ENCODE data around the gene ALDH7A1.
A peak's percentile ranks its signal among the peaks of the same experiment; 100 is the strongest.
"Not testable (repeated sequence)": the region's sequence is repeated elsewhere in the genome, so short reads cannot be mapped to it uniquely, and the experiment has no call there.

The ALDH7A1 gene

DNA sequence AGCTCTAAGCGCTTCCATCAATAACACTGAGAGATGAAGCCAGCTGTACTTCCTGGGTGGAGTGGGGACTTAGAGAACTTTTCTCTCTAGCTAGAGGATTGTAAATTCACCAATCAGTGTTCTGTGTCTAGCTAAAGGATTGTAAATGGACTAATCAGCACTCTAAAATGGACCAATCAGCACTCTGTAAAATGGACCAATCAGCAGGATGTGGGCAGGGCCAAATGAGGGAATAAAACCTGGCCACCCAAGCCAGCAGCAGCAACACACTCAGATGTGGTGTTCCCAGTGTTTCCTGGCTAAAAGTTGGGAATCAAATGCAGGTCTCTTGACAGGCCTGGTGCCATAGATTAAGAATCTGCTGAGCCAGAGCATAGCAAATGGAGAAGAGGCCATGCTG is 60.5 kb downstream of the ALDH7A1 start:
- DNase-seq (ENCODE audit: low spot score), result no peak

DNA sequence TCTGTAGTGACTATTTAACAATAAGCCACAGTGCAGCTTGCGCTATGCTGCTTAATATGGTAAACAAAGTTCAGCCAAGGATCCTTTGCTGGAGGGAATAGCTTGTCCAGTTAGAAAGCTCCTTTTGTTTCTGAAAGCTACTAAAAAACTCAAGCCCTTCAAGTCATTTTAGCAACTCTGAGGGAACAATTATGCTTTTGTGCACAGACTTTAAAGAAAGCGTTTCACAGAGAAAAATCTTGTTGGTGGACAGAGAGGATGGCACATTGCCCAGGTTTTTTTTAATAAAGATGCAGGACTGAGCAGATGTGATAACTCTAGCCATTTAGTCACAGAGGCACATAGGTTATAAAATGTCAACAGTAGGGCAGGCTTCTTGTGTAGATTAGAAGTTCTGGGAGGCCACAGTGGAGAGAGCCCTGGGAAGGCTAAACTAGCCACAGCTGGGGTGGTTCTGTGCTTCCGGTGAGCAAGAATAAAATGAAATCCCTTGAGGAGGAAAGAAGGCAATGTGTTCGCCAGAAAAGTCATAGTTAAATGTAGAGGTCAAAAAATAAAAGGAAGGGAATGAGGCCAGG is 63.4 kb downstream of the ALDH7A1 start:
- DNase-seq (ENCODE audit: low spot score), result no peak

DNA sequence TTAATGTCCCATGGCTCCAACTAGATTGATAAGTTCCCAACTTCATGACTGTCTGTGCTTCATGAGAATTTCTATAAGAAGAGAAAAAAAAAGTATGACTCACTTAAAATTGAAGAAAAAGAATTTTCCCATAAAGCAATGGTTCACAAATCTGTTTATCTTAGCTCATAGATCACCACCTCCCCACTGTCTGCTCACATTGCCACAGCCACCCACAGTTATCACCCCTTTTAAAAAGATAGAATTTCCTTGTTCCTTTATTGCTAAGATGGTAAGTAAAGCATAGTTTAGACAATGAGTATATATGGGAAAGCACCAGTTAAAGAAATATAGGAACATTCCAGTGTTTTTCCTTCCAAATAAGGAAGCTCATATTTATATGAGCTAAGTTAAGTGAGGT is 67.1 kb downstream of the ALDH7A1 start:
- DNase-seq (ENCODE audit: low spot score), result no peak

DNA sequence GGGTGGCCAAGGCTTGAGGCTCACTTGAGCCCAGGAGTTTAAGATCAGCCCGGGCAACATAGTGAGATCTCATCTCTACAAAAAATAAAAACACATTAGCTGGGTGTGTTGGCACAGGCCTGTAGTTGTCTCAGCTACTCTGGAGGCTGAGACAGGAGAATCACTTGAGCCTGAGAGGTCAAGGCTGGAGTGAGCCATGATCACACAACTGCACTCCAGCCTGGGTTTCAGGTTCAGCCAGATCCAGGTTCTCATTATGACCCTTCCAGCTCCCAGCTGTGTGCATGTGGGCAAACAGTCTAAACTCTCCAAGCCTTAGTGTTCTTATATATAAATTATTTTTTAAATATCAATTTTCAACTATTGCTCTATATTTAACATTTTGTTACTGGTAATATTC is 67.9 kb downstream of the ALDH7A1 start:
- DNase-seq (ENCODE audit: low spot score), result no peak

DNA sequence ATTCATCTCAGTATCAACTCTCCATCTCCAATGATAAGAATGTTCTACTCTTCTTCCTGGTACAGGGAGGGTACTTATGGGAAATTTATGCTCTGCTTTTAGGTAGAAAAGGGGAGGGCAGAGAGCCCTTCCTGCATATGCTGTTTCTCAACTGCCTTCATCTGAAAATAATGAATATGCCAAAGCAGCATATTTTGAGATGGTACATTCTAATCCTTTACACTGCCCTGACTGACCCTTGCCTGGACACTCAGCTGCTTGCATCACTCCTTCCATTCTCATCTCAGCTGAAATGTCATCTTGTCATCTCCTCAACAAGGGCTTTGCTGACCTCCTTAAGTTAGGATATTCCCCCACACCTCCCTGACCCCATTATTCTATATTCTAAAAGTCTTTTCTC is 68.5 kb downstream of the ALDH7A1 start:
- DNase-seq (ENCODE audit: low spot score), result no peak

DNA sequence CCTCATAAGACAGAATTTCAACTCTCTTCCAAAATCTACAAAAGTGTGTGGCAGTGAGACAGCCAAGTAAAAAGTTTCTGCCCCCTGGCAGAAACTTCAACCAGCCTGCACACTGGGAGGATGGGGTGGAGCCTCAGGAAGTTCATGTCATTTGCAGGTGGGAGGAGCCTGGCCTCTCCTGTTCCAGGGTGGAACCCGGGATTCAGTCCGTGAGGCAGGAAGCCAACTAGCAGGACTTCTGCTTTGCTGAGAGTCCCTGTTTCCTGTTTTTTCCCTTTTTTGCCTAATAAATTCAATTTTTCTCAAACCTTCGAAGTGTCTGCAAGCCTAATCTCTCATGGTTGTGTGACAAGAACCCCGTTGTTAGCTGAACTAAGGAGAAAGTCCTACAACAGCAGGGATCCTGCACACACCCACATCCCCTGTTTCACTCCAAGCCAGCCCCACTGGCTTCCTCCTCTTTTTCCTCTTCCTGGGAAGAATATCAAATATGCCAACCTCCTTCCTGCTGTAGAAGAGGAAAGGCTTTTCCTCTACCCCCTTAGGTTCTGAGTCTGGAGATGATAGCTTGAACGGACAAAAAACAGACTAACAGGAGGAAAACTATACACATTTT is 69.3 kb downstream of the ALDH7A1 start:
- DNase-seq (ENCODE audit: low spot score), result no peak

DNA sequence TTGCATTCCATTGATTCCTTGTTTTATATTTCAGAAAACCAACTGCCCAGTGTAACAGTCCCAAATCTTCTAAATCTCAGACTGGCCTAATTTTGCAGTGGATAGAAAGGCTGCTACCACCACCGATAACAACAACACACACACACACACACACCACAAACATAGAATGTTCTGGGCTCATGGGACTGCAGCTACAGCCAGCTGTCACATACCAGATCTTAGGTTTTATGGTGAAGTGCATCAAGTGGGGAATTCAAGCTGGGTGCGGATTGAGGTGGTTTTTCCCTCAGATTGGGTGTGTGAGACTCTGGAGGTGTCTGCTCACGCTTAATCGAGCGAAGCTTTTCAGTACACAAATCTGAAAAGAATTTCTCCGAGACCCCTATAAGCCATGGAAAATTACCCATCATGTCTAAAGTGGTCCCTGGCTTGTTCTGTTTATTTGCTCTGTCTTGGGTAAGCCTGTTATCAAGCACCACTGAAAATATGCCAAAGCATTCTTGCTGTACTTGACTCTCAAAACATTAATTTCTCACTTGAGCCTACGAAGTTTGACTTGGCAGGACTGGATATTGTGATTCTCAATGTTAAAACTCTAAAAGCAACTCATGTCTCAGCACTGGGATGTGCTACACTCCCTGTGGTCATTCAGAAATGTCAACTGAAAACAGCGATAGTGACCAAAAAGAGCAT is 71.1 kb downstream of the ALDH7A1 start:
- DNase-seq (ENCODE audit: low spot score), result no peak

DNA sequence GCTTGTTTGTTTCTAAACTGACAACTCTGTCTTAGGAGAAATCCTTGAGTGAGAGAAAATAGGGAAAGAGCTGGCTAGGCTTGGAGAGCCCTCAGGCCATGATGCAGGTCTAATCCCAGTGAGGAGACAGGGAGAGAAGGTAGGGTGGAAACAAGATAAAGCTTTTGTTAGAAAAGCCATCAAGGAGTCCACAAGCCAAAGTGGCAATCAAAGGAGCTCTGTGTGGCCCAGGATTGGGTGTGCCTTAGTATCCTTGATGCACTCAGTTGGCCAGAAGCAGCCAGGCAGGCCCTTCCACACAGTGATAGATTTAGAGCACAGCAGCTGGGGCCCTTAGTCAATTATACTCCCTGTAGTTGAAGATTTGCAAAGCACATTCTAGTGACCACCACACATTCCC is 73.9 kb downstream of the ALDH7A1 start:
- no peak for DNase-seq (ENCODE audit: low spot score)

DNA sequence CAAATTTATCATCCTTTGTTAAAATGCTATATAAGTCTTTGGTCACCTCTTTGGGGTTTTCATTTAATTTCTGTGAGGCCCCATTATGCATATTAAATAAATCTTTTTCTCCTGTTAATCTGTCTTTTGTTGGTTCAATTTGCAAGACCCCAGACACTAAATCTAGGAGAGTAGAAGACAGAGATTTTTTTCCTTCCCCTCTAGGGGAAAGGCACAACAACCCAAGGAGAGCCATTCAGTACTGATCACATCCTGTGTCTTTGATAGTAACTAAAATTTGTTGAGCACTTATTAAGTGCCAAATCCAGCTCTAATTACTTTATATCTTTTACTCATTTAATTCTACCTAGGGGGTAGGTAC is 74.4 kb downstream of the ALDH7A1 start:
- no peak for DNase-seq (ENCODE audit: low spot score)

DNA sequence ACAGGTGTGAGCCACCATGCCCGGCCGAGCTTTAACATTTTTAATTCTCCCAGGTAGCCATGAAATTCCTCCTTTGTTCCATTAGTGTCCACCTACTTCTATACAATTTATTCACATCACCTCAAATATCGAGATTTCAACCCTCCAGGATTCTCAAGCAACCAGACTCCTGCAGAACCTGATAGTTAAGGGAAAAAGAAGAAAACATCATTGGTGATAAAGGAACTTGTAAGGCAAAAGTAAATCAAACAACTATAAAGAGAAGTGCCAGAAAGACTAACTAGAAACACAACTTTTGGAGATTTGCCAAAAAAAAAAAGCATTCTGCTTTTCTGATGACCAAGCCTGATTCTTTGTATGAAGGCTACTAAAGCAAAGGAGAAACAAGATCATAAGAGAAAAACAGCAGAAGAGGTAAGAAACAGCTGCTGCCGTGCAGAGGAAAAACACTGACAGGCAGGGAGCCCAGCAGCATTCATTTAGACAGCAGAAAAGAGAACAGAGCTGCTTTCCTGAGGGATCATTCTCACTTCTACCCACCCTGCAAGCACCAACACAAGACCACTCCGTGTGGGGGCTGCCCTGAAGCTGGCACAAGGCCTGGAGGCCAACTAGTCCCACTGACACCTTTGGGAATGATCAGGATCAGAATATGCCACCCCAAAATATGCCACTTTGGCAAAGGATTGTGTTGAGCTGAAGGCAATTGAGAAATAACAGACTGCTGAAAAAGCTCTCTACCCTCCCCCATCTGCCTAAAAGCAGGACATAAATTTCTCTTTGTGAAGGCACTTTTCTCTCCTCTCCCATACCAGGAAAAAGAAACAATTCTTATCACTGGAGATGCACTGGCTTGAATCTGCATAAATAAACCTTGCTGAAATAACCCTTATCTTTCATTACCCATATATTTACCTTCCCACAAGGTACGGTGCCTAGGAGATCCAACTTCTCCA is 75.1 kb downstream of the ALDH7A1 start:
- DNase-seq (ENCODE audit: low spot score), result no peak

DNA sequence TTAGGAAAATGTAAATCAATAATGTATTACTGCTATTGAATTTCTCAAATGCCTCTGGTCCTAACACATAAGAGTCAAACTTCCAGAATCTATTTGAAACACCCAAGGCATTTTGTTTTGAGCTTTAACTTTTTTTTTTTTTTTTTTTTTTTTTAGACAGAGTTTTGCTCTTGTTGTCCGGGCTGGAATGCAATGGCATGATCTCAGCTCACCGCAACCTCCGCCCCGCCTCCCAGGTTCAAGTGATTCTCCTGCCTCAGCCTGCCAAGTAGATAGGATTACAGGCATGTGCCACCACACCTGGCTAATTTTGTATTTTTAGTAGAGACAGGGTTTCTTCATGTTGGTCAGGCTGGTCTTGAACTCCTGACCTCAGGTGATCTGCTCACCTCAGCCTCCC is 75.8 kb downstream of the ALDH7A1 start:
- not testable (repeated sequence) for DNase-seq (ENCODE audit: low spot score)

DNA sequence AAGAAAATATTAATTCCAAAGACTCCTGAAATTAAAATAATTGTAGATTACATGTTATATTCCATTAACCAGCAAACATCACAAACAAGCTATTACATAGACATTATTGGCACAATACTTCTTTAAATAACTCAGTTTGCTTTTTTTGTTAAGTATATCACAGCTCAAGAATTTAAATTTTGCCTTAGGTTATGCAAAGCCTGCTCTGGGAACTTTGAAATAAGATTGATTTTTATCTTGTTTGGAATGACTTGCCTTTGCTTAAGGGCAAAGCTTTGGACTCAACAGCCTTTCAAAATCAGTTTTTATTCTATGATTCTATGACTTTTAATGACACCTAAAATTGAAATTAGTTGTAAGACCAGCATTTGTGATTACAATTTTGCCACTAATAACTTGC is 78.2 kb downstream of the ALDH7A1 start:
- no peak for DNase-seq (ENCODE audit: low spot score)

DNA sequence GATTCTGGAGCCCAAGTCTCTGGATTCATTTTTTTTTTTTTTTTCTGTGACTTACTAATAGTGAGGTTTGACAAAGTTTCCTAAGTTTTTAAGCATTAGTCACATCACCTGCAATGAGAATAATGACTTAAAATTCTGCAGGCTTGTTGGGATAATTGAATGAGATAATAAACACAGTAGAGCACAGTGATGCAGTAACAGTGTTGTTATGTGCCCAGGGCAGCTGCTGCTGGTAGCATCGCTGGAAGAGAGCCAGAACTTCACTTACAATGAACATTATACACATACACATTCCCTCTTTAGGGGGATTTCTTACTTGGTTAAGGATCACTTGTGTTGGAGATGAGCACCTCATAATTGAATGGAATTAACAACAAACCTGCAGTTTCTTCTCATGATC is 78.9 kb downstream of the ALDH7A1 start:
- no peak for DNase-seq (ENCODE audit: low spot score)

DNA sequence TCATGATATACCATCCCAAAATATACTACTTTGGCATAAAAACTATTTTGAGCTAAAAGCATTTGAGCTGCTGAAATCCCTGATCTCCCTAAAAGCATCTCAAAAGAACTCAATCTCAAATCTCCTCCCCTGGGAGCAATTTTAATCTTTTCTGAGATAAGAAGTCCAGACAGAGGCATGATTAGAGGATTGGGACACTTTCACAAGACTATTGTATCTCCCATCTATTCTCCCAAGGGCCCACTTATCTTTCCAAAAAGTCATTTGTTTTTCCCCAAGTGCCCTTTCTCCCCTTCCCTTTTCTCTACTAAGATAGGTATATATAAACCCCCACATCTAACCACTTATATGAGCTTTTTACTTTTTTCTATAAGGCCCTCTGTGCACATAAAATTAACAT is 79.7 kb downstream of the ALDH7A1 start:
- DNase-seq (ENCODE audit: low spot score), result no peak

DNA sequence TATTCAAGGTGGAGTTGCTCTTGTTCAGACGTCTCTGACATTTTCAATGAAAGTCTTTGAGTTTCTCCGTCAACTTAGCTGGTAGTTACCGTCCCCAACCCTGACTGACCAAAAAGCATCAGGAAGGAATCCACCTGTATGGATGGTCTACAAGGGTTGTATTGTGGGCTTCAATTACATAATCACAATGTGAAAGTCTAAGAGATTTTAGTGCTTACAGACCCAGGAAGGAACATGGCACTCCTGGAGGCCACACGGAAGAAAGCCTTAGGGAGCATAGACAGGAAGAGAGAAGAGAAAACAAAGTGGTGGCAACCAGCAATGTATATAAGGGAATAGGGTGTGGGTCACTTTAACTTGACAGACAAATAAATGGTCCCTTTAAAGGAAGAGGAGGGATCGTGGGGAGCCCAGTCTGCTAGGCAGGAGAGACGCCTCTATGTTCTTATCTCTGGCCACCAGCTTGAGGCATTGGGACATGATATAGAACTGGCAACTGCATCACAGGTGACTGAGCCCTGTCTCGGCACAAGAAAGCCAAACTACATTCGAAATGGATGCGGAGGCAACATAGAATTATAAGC is 80.4 kb downstream of the ALDH7A1 start:
- no peak for DNase-seq (ENCODE audit: low spot score)

DNA sequence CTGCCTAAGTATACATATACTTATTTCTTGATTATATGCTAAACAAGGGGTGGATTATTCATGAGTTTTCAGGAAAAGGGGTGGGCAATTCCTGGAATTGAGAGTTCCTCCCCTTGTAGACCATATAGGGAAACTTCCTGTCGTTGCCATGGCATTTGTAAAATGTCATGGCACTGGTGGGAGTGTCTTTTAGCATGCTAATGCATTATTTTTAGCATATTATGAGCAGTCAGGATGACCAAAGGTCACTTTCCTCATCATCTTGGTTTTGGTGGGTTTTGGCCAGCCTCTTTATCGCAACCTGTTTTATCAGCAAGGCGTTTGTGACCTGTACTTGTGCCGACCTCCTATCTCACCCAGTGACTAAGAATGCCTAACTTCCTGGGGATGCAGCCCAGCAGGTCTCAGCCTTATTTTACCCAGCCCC is 80.9 kb downstream of the ALDH7A1 start:
- DNase-seq (ENCODE audit: low spot score), result no peak

DNA sequence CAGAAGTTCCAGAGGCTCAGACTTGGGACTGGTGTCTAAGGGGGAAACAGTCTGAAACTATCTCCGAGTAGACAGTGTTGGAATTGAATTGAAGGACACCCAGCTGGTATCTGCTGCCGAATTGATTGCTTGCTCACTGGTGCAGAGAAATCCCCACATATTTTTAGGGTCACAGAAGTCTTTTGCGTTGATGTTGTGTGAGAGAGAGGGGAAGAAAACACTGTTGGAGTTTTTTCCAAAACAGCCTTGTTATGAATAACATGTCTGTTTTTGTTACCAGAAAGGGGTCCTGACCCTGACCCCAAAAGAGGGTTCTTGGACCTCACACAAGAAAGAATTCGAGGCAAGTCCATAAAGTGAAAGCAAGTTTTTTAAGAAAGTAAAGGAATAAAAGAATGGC is 81.3 kb downstream of the ALDH7A1 start:
- DNase-seq (ENCODE audit: low spot score), result no peak

DNA sequence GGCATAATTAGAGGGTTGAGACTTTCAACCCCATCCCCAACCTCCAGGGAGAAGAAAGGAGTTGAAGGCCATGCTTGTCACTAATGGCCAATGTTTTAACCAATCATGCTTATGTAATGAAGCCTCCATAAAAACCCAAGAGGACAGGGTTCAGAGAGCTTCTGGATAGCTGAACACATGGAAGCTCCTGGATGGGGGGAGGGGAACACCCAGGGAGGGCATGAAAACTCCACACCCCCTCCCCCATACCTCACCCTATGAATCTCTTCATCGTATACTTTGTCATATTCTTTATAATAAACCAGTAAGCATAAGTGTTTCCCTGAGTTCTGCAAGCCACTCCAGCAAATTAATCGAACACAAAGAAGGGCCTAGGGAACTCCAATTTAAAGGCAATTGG is 81.7 kb downstream of the ALDH7A1 start:
- no peak for DNase-seq (ENCODE audit: low spot score)

DNA sequence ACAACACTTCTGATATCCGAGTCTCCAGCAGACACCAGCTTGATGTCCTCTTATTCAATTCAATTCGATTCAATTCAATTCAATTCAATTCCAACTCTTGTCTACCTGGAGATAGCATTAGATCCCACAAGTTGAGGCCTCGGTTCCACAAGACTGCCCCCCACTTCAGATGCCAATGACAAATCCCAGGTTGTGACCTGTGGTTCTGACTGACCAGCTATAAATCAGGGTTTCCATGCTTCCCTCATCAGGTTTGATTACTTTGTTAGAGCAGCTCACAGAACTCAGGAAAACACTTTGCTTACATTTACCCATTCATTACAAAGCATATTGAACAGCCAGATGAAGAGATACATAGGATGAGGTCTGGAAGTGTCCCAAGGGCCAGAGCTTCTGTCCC is 82.6 kb downstream of the ALDH7A1 start:
- DNase-seq (ENCODE audit: low spot score), result no peak

DNA sequence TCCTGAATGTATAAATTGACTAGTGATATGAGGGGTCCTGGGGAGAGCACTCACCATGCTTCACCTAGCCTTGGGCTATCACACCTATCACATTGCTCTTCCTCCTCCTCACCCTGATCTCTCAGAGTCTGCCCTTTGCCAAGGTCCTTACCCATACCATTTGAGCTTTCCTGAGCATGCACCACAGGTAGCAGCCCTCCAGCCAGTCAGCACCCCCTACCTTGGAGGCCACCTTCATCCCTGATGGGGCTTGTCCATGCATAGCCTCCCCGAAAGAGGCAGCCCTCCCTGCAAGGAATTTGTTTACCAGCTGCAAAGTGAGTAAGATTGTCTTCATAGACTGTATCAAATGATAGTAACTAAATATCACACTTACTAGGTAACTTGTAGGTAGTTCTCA is 83.1 kb downstream of the ALDH7A1 start:
- DNase-seq (ENCODE audit: low spot score), result no peak

DNA sequence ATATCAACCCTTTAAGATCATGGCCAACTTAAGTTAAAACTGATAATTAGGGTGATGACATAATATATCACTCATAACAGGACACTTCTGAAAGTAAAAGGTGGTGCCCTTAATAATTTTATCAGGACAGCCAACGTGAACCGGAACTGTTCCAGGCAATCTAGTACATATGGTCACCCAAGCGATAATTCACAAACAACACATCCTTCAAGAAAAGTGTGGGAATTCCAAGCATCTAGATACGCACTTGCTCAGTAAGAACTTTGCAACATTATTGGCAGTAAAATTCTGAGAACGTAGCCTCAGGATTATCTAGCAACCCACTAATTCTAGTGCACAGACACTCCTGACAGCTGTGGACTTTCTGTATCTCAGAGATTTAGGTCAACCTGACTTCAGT is 85.7 kb downstream of the ALDH7A1 start:
- no peak for DNase-seq (ENCODE audit: low spot score)

DNA sequence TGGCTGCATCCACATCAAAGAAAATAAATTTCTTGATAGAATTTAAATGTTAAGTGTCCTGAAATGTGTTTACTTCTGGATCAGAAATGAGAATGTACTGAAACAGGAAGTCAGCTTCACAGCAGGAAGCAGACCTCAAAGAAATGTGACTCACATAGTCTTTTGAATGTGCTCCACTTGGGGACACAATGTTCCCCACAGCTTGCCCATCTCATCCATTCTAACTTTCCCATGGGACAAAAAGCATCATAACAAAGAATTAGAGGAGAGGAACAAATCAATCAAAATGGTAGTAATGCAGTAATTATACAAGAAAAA is 86.1 kb downstream of the ALDH7A1 start:
- DNase-seq (ENCODE audit: low spot score), result peak; percentile 8

Measured in SW480 (cell line).